Chondrocyte (in vitro differentiated cells): ENCODE data around the gene PJVK. TPM values are rescaled to one million over a fixed set of nuclear protein-coding genes. Genes with fewer than 3 reads are reported as not detected.

ENCODE experiments used
- DNase-seq: peaks from one replicate; pipeline ENCODE4 v3.0.0; 2021; ENCODE audit warnings: mixed read lengths, low spot score
- H3K27ac Mint-ChIP-seq: one replicate; pipeline ENCODE4 v1.8.0; 2021; ENCODE audit warnings: mild to moderate bottlenecking, moderate library complexity, mixed read lengths; ENCODE audit not compliant: unreplicated experiment
- H3K27me3 Mint-ChIP-seq: 2 replicates; pipeline ENCODE4 v1.8.0; 2021; ENCODE audit warnings: low read depth, mixed read lengths
- H3K36me3 Mint-ChIP-seq: 2 replicates; pipeline ENCODE4 v1.8.0; 2021; ENCODE audit warnings: low read depth, mixed read lengths
- H3K4me1 Mint-ChIP-seq: 2 replicates; pipeline ENCODE4 v1.8.0; 2021; ENCODE audit warnings: low read depth, mild to moderate bottlenecking, mixed read lengths
- H3K4me3 Mint-ChIP-seq: one replicate; pipeline ENCODE4 v1.8.0; 2021; ENCODE audit warnings: mild to moderate bottlenecking, moderate library complexity, mixed read lengths; ENCODE audit not compliant: unreplicated experiment
- H3K9me3 Mint-ChIP-seq: 2 replicates; pipeline ENCODE4 v1.8.0; 2021; ENCODE audit warnings: low read depth, mixed read lengths
- total RNA-seq: library from RNA; stranded (reverse); gene quantifications from 3 replicates; pipeline ENCODE4 v1.2.1, GENCODE V29; 2021
- TF ChIP-seq, protein P1 (sequence below): fragments of 200-600 bp; sonication (generic); IDR thresholded peaks from 2 replicates; pipeline ENCODE4 v1.5.0; 2021; ENCODE audit warnings: antibody characterized with exemption, mild to moderate bottlenecking, moderate library complexity

The PJVK gene
- total RNA-seq, 1 donor from 2014 or later: 4.2 TPM

DNA sequence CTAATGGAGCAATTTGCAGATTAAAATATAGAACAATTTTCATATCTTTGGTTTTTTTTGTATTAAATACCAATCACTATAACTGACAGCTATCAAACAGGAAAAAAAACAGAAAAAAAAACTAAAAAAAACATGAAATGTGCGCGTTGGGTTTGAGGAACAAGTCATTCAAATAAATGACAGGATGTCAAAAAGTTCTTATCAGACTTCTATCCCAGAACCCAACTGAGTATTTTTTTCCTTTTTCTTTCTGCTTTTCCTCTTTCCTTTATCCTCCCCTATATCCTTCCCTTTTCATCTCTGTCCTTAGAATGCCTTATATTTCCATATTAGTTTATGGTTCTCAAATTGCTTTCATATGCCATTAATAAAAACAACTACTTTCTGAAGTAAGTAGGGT, 14.5 kb upstream of the PJVK start:
- H3K36me3 Mint-ChIP-seq: peaks cover 19% of the 10 kb centered on the region
- H3K9me3 Mint-ChIP-seq: no peaks in the 10 kb centered on the region
- TF ChIP-seq, protein P1, sequence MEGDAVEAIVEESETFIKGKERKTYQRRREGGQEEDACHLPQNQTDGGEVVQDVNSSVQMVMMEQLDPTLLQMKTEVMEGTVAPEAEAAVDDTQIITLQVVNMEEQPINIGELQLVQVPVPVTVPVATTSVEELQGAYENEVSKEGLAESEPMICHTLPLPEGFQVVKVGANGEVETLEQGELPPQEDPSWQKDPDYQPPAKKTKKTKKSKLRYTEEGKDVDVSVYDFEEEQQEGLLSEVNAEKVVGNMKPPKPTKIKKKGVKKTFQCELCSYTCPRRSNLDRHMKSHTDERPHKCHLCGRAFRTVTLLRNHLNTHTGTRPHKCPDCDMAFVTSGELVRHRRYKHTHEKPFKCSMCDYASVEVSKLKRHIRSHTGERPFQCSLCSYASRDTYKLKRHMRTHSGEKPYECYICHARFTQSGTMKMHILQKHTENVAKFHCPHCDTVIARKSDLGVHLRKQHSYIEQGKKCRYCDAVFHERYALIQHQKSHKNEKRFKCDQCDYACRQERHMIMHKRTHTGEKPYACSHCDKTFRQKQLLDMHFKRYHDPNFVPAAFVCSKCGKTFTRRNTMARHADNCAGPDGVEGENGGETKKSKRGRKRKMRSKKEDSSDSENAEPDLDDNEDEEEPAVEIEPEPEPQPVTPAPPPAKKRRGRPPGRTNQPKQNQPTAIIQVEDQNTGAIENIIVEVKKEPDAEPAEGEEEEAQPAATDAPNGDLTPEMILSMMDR: no peak
- no peak overlapping the region for H3K4me3 Mint-ChIP-seq
- no peaks in the 10 kb centered on the region for H3K27me3 Mint-ChIP-seq
- peaks cover 21% of the 10 kb centered on the region for H3K4me1 Mint-ChIP-seq
- no peak overlapping the region for H3K27ac Mint-ChIP-seq
- DNase-seq: no peak

DNA sequence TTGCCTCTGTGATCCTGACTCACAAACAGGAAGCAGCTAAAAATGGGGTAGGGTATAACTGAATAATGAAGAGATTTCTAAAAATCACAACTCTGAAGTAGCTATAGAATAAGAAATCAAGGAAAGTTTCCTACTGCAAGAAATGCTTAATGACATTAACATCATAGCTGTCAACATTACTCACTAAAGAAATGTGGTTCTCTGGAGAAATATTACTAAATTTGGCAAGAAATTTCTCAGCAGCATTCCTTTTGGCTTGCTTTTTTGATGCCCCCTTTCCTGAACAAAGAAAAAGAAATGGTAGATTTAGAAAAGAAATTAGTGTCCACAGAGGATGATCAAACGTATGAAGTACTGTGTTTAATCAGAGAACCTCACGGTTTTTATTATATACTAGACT, 9.8 kb upstream of the PJVK start:
- peak overlapping the region; percentile 84 for H3K27ac Mint-ChIP-seq
- H3K9me3 Mint-ChIP-seq: no peaks in the 10 kb centered on the region
- TF ChIP-seq, protein P1: no peak
- no peaks in the 10 kb centered on the region for H3K27me3 Mint-ChIP-seq
- H3K36me3 Mint-ChIP-seq: peaks cover 28% of the 10 kb centered on the region
- peaks cover 26% of the 10 kb centered on the region for H3K4me1 Mint-ChIP-seq
- H3K4me3 Mint-ChIP-seq: peak overlapping the region; percentile 3
- DNase-seq: no peak

DNA sequence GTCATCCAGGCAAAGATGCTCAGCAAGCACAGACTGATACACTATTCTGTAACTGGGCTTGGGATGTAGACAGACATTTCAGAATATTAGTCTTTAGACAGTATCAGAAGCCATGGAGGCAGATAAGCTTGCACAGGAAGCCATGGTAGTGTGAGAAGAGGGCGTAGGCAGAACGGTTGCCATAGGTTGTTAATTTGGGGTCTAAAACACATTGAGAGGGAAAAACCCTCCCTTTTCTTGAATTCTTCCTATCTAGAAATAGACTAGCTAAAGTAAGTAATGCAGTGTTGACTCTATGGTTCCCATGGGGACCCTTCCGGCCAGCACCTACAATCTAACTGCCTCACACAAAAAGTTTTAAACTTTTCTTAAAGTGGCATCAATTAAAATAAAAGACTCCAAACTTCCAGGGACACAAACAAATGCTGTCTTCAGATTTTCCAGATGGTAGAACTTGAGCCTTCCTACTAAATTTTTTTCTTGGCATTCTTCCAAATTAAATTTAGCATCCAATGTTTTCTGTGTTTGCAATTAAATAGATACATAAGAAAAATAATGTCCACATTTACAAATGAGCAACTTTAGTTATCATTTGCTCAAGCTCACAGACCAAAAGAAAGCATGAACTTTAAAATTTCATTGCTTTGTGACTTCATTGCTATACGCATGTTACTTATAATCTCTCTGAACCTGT, 2.1 kb upstream of the PJVK start:
- peaks cover 32% of the 10 kb centered on the region for H3K4me1 Mint-ChIP-seq
- no peaks in the 10 kb centered on the region for H3K27me3 Mint-ChIP-seq
- H3K36me3 Mint-ChIP-seq: peaks cover 17% of the 10 kb centered on the region
- no peaks in the 10 kb centered on the region for H3K9me3 Mint-ChIP-seq
- H3K27ac Mint-ChIP-seq: peak overlapping the region; percentile 91
- H3K4me3 Mint-ChIP-seq: peak overlapping the region; percentile 81
- DNase-seq: no peak
- TF ChIP-seq, protein P1: no peak

DNA sequence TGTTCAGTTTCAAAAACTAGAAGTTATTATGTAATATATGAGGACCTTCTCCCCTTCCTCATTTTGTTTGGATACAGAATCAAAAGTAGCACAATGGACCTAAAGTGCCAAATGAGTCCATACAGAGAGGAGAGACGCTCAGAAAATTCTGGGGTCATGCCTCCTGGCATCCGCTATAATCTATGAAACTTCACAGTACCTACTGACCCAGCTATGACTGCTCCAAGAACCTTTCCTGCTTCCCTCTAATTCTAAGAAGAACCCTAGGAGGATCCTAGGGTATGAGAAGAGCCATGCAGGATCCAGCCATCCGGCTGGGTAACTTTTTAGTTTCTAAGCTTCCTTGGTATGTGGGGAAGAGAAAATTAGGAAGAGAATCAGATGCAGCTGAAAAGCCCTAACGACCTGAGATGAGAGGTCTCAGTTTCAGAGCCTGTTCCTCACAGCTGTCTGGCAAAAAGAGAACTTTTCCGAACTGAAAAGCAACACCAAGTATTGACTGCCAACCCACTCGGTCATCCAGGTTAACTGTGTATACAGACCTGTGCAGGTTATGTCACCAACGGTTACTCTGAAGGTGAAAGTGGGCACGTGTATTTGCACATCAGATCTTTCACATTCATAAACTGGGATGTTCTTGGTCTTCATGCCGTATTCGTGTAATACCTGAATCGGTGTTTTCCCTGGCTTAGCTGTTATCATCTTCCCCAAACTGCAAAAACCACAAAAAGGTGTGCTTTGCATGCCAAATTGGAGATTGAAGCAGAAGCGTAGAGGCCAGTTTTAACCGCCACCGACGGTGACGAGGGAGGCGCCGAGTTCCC, 1.3 kb upstream of the PJVK start:
- Mint-ChIP-seq H3K9me3 (no peaks in the 10 kb centered on the region), H3K4me1 (peaks cover 32% of the 10 kb centered on the region), H3K27me3 (no peaks in the 10 kb centered on the region), H3K4me3 (peak overlapping the region; percentile 81), H3K36me3 (peaks cover 14% of the 10 kb centered on the region), H3K27ac (peak overlapping the region; percentile 91)
- TF ChIP-seq, protein P1: no peak
- no peak for DNase-seq

DNA sequence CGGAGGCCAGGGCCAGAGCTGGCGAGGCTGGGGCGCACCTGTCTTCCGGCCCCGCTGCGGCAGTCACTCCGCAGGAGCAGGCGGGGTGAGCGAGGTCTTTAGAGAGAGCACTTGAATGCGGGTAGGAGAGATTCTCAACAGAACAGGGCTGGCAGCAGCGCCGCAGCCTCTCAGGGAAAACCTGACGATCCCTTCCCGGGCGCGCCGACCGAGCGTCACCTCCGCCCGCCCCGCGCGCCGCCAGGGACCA, 729 bp upstream of the PJVK start:
- H3K27ac Mint-ChIP-seq: peak overlapping the region; percentile 91
- no peak for DNase-seq

More for the DNA sequence above, 729 bp upstream of the PJVK start:
- H3K36me3 Mint-ChIP-seq: peaks cover 11% of the 10 kb centered on the region
- peak overlapping the region; percentile 81 for H3K4me3 Mint-ChIP-seq
- H3K4me1 Mint-ChIP-seq: peaks cover 32% of the 10 kb centered on the region
- H3K9me3 Mint-ChIP-seq: no peaks in the 10 kb centered on the region
- H3K27me3 Mint-ChIP-seq: no peaks in the 10 kb centered on the region
- TF ChIP-seq, protein P1: no peak
